T-helper 17 cell (primary cell): ENCODE measurements around the gene LILRB5. TPM values are rescaled to one million over a fixed set of nuclear protein-coding genes. Genes with fewer than 3 reads are reported as not detected.
"Not testable (repeated sequence)": the region's sequence is repeated elsewhere in the genome, so short reads cannot be mapped to it uniquely, and the experiment has no call there.

ENCODE experiments used
- ATAC-seq: fragments of 150-1000 bp; cut with Tn5 transposase; 2 replicates; pipeline ENCODE4 v1.10.0; 2021; ENCODE audit warnings: mild to moderate bottlenecking, moderate library complexity
- DNase-seq, 3 donors: peaks; one replicate each; pipeline versions ENCODE4 v3.0.0 to v3.0.0-alpha.2; 2020 to 2021
- H3K9me3 ChIP-seq: one replicate; pipeline ENCODE4 v1.7.0; 2013; ENCODE audit warnings: low read length, mild to moderate bottlenecking; ENCODE audit not compliant: control insufficient read depth, poor library complexity, severe bottlenecking
- H3K27ac Mint-ChIP-seq: one replicate; pipeline ENCODE4 v1.8.0; 2022; ENCODE audit warnings: mild to moderate bottlenecking, moderate library complexity, mixed read lengths
- H3K27me3 Mint-ChIP-seq: one replicate; pipeline ENCODE4 v1.8.0; 2022; ENCODE audit warnings: mixed read lengths
- H3K36me3 Mint-ChIP-seq: one replicate; pipeline ENCODE4 v1.8.0; 2022; ENCODE audit warnings: low read depth, mixed read lengths
- H3K4me1 Mint-ChIP-seq: one replicate; pipeline ENCODE4 v1.8.0; 2022; ENCODE audit warnings: mild to moderate bottlenecking, mixed read lengths
- H3K4me3 Mint-ChIP-seq: one replicate; pipeline ENCODE4 v1.8.0; 2022; ENCODE audit warnings: mild to moderate bottlenecking, moderate library complexity, mixed read lengths
- total RNA-seq, 4 donors: library from RNA in 2 of 4; stranded (reverse) in 2 of 4; gene quantifications; one replicate each; pipeline ENCODE4 v1.2.3 and lab custom pipeline; 2022 to 2026

Gene LILRB5
- total RNA-seq (under 1 TPM in 1 of 2 donors, not detected in 1; 0.20 TPM), total RNA-seq (lab: John Stamatoyannopoulos, UW) (0 reads per million in 2 donors)

DNA sequence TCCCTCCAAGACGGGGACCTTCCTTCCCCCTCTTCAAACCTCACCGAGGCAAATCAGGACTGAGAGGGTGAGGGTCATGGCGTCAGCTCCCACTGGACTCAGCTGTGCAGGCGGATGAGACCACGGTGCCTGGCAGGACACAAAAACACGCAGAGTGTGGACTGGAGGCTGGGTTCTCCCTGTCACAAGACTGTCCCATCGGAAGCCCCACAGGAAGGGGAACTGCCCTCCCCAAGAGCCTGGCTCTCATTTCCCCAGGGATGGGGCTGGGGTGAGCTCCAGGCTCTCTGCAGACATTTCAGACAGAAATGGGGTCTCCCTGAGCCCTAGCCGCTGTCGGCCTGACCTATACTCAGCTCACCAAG is at the start of gene LILRB5:
Gene LILRB5 (minus strand): TSS at position 158 of the 365 bp plus-strand sequence. CDS start 80 bp downstream, at position 78.
- Mint-ChIP-seq H3K36me3 (peaks cover 3% of the 10 kb centered on the region), H3K27me3 (peaks cover 23% of the 10 kb centered on the region), H3K27ac (no peak within 1 kb of the TSS), H3K4me3 (no peak within 1 kb of the TSS), H3K4me1 (no peaks in the 10 kb centered on the region)
- no peak for DNase-seq
- ATAC-seq = no peak
- H3K9me3 ChIP-seq = no peaks in the 10 kb centered on the region

DNA sequence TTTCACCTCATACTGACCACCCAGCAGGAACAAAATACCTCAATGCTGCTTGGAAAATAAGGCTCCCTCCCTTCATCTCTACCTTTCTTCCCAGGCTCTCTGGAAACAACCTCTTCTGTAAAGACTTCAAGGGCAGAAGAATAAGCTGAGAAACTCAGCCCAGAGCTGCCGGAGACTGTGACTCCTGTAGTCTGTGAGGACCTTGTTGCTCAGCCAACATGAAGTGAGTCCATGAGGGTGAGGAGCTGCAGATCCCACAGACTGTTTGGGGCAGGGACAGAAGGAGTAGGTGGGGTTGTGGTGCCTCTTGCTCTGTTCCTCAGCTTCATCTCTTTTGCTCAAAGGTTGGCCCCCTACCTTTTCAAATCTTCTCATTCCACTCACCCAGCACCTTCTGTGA is 48.1 kb upstream of the LILRB5 start:
- Mint-ChIP-seq H3K4me1 (peaks cover 12% of the 10 kb centered on the region), H3K36me3 (no peaks in the 10 kb centered on the region), H3K4me3 (no peak overlapping the region), H3K27me3 (peaks cover 17% of the 10 kb centered on the region), H3K27ac (no peak overlapping the region)
- no peaks in the 10 kb centered on the region for H3K9me3 ChIP-seq
- ATAC-seq (no peak), DNase-seq (no peak)

DNA sequence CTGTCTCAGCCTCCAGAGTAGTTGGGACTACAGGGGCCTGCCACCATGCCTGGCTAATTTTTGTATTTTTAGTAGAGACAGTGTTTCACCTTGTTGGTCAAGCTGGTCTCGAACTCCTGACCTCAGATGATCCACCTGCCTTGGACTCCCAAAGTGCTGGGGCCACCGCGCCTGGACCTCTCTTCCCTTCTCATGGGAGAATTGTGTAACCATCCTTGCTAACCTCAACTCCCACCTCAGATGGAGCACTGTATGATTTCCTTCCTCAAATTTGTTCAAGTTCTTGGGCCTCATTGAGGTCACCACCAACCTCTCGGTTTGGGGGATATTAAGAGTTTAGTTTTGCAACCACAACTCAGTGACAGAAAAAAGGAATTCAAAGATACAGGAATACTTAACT is 45.2 kb upstream of the LILRB5 start:
- Mint-ChIP-seq H3K27ac (no peak overlapping the region), H3K4me3 (no peak overlapping the region), H3K4me1 (peaks cover 10% of the 10 kb centered on the region), H3K27me3 (peaks cover 19% of the 10 kb centered on the region), H3K36me3 (no peaks in the 10 kb centered on the region)
- no peak for DNase-seq
- H3K9me3 ChIP-seq = no peaks in the 10 kb centered on the region
- no peak for ATAC-seq

DNA sequence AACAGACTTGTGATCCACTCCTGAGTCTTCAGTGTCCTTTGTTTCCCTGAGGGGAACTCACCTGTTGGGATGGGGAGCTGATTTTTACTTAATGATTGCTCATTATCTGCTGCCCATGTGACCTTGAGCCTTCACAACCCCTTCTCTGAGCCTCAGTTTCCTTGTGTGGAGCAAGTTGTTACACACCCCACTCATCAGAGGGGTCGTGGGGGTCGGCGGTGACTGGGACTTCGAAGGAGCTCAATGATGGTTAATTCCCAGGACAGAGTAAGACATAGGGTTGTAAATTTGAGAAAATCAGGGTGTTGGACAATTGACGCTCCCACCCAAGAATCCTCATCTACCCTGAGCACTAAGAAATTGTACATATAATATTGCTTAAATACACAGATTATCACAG is 42.4 kb upstream of the LILRB5 start:
- H3K36me3 Mint-ChIP-seq = no peaks in the 10 kb centered on the region
- peaks cover 5% of the 10 kb centered on the region for H3K4me1 Mint-ChIP-seq
- no peaks in the 10 kb centered on the region for H3K9me3 ChIP-seq
- H3K4me3 Mint-ChIP-seq = no peak overlapping the region
- ATAC-seq (no peak), DNase-seq (no peak)
- no peak overlapping the region for H3K27ac Mint-ChIP-seq
- peaks cover 21% of the 10 kb centered on the region for H3K27me3 Mint-ChIP-seq

DNA sequence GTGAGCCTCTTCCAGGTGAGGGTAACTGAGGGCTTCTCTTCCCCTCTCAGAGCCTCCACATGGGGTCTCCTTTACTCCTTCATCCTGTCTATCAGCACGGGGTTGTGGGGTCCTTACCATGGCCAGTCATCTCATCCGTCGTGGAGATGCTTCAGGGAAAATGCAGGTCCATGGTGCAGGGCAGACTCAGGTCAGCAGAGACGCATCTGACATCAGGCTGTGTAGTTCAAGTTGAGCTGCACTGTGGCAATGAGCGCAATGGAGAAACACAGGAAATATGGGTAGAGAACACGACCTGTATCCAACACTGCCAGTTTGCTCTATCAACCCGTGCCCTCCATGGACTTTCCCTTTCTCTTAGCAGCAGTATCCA is 42.0 kb upstream of the LILRB5 start:
- Mint-ChIP-seq H3K36me3 (no peaks in the 10 kb centered on the region), H3K27me3 (peaks cover 26% of the 10 kb centered on the region), H3K4me3 (no peak overlapping the region), H3K4me1 (peaks cover 2% of the 10 kb centered on the region), H3K27ac (no peak overlapping the region)
- ATAC-seq (no peak), DNase-seq (no peak)
- no peaks in the 10 kb centered on the region for H3K9me3 ChIP-seq

DNA sequence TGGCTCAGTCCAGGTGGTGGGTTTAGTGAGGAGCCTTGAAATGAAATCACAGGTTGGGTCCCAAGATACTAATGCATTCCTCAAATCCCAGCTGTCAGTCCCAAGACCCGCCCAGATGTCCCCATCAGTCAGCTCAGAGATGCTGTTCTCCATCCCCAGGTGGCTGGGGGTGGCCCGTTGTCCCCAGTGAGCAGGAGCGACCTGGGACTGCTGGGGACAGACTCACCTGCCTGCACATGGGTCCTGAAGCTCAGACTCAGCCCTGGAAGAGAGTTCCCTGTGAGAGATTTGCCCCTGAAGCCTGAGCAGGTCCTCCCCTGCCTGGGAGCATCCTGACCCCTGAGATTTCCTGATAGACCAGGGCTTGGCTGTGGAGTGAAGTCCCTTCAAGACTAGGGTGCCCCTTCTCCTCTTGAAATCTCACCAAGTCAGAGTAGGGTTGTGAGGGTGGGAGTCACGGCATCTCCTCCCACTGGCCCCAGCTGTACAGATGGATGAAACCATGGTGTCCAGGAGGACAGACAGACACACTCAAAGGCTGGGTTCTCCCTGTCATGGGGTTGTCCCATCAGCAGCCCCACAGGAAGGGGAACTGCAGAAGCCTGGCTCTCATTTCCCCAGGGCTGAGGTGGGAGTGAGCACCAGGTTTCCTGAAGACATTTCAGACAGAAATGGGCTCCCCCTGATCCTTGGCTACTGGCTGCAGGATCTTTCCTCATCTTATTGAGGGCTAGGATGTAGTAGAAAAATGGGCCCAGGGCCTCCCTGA is 41.5 kb upstream of the LILRB5 start:
- Mint-ChIP-seq H3K36me3 (peaks cover under 1% of the 10 kb centered on the region), H3K4me3 (no peak overlapping the region), H3K4me1 (no peaks in the 10 kb centered on the region), H3K27ac (no peak overlapping the region), H3K27me3 (peaks cover 30% of the 10 kb centered on the region)
- DNase-seq (no peak), ATAC-seq (no peak)
- H3K9me3 ChIP-seq = no peaks in the 10 kb centered on the region

DNA sequence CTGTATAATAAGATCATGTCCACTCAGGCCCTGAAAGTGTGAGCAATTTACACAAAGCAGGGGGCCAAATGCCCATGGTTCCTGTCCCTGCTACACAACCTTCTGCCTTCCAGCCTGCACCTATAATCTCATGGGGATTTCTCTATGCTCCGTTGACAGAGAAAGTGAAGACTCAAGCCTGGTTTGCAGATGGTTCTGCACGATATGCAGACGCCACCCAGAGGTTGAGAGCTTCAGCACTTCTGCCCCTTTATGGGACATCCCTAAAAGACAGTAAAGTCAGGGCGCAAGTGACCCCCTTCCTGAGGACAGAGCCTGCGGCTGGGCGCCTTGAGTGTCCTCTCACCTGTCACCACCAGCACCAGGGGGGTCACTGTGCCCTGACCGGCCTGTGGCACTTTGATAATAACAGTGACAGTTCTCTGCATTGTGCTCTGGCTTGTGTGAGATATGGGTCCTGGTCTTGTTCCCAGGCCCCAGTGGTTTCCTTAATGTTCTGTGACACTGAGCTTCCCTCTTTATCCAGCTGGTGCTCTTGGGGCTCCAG is 40.8 kb upstream of the LILRB5 start:
- H3K36me3 Mint-ChIP-seq = peaks cover 5% of the 10 kb centered on the region
- peaks cover 37% of the 10 kb centered on the region for H3K27me3 Mint-ChIP-seq
- no peak overlapping the region for H3K27ac Mint-ChIP-seq
- no peaks in the 10 kb centered on the region for H3K4me1 Mint-ChIP-seq
- no peak overlapping the region for H3K4me3 Mint-ChIP-seq
- DNase-seq = no peak
- H3K9me3 ChIP-seq = no peaks in the 10 kb centered on the region
- no peak for ATAC-seq

DNA sequence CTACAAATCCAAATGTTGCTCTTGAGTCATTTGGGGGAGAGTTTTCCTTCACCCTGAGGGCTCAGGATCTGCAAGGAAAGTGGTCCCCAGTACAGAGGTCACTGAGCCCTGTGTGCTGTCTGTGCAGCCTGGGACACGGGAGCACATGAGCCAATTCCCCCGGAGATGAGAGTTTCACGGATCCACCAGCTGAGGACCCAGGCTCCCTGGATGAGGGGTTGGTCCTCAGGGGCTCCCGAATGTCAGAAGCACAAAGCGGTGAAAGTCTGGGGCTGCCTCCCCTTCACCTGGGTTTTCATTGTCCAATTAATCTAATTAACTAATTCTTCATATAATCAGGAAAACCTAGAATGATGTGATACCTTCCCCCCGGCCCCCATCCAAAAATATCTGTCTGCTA is 37.5 kb upstream of the LILRB5 start:
- Mint-ChIP-seq H3K4me3 (no peak overlapping the region), H3K27ac (no peak overlapping the region), H3K36me3 (peaks cover 5% of the 10 kb centered on the region), H3K27me3 (peaks cover 34% of the 10 kb centered on the region), H3K4me1 (no peaks in the 10 kb centered on the region)
- DNase-seq = no peak
- ATAC-seq = no peak
- no peaks in the 10 kb centered on the region for H3K9me3 ChIP-seq

DNA sequence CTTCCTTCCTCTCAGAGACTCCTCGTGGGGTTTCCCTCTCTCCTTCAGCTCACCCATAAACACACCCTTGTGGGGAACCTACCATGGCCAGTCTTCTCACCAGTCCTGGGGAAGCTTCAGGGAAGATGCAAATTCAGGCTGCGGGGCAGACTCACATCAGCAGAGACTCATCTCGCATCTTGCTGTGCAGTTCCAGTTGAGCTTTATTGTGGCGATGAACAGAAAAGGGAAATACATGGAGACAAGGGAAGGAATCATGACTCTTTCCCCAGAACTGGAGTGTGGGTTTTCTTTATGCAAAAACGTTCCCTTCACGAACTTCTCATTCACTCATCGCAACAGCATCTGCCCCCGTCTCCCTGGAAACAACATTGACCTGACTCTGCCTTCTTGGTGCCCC is 32.1 kb upstream of the LILRB5 start:
- H3K9me3 ChIP-seq, DNase-seq, H3K4me1 Mint-ChIP-seq, ATAC-seq, H3K27ac Mint-ChIP-seq, H3K4me3 Mint-ChIP-seq, H3K36me3 Mint-ChIP-seq: not testable (repeated sequence)
- peaks cover 53% of the 10 kb centered on the region for H3K27me3 Mint-ChIP-seq

DNA sequence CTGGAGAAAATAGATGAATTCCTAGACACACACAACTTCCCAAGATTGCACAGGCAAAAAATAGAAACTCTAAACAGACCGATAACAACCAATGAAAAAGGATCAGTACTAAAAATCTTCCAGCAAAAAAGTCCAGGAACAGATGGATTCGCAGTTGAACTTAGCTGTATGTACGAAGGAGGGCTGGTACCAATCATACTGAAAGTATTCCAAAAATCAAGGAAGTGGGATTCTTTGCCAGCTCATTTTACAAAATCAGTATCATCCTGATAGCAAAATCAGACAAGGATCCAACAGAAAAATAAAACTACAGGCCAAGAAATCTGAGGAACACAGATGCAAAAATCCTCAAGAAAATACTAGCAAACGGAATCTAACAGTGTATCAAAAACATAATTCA is 30.4 kb upstream of the LILRB5 start:
- no peaks in the 10 kb centered on the region for H3K9me3 ChIP-seq
- DNase-seq (no peak), ATAC-seq (no peak)
- Mint-ChIP-seq H3K27ac (no peak overlapping the region), H3K36me3 (peaks cover 6% of the 10 kb centered on the region), H3K27me3 (peaks cover 57% of the 10 kb centered on the region), H3K4me3 (no peak overlapping the region), H3K4me1 (peaks cover 7% of the 10 kb centered on the region)

DNA sequence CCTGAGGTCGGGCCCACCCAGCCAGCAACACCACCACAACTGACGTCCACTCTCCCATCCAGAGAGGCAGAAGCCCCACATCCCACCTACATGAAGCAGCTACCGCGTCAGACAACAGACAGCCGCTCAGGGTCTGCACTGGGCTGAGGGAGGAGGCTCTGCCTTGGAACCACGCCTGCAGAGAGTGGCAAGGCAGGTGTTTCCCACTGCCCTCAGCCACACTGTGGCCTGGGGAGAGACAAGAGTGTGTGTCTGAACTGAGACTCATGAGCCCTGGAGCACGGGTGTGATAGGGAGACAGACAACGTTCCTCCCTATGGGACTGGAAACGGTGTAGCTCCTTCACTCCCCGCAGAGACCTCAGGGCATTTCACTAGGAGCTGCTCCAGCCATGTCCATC is 29.2 kb upstream of the LILRB5 start:
- H3K27ac Mint-ChIP-seq, H3K9me3 ChIP-seq, DNase-seq, H3K36me3 Mint-ChIP-seq, H3K4me3 Mint-ChIP-seq, ATAC-seq: not testable (repeated sequence)
- H3K4me1 Mint-ChIP-seq = peaks cover 11% of the 10 kb centered on the region
- peaks cover 67% of the 10 kb centered on the region for H3K27me3 Mint-ChIP-seq

DNA sequence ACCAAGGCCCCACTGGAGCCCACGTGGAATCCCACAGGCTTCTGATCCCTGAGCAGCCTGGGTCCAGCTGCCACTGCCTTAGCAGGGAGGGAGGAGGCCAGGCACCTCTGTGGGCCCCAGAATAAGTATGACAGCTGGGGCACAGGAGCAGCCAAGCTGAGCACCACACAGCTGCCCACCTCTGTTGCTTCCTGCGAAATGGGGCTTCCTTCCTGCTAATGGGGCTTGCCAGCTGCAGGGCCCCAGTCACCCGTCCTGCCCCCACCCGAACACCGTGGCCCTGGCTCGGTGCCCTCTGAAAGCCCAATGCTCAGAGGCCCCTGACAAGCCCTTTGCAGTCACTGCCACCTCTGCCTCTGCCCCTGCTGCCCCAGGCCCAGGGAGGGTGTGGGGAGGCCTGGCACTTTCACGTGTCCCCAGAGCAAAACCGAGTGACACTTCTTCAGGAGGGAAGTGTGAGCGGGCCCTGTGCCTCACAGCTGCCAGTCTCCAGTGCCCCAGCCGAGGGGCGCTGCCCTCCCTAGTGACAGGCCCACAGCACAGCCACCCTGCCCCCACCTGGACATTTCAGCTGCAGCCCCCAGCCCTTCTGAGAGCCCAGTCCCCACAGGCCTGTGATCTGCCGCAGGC is 28.5 kb upstream of the LILRB5 start:
- Mint-ChIP-seq H3K4me1 (peaks cover 13% of the 10 kb centered on the region), H3K27me3 (peaks cover 72% of the 10 kb centered on the region)
- not testable (repeated sequence) for H3K4me3 Mint-ChIP-seq, H3K36me3 Mint-ChIP-seq, H3K9me3 ChIP-seq, H3K27ac Mint-ChIP-seq, DNase-seq
- ATAC-seq = peak; percentile 67

DNA sequence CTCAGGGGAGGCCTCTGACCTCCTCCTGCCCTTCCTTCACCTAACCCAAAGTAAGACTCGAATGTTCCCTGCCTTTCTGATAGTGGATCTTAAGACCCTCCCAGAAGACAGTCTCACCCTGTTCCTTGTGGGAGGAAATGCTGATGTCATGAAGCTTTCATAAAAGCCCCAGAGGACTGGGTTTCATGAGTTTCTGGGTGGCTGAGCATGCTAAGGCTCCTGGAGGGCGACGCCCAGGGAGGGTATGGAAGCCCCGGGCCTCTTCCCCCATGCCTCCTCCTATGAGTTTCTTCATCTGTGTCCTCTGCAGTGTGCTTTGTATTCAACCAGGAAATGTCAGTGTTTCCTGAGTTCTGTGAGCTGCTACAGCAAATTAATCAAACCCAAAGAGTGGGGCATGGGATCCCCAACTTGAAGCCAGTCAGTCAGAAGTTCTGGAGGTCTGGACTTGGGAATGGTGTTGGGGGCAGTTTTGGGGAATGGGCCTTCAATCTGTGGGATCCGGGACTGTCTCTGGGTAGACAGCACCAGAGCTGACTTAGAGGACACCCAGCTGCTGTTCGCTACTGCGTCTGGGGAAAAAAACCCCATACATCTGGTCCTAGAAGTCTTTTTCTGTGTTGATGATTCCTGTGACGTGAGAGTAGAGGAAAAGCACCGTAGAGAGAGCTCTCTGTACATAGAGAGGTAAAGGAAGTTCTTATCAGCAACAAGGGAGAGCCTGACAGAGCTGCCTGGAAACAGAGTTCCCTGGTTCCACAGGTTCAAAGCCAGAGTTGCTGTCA is 25.8 kb upstream of the LILRB5 start:
- DNase-seq (no peak), ATAC-seq (no peak)
- Mint-ChIP-seq H3K27ac (no peak overlapping the region), H3K4me3 (no peak overlapping the region), H3K27me3 (peaks cover 77% of the 10 kb centered on the region), H3K4me1 (peaks cover 11% of the 10 kb centered on the region), H3K36me3 (peaks cover 6% of the 10 kb centered on the region)
- no peaks in the 10 kb centered on the region for H3K9me3 ChIP-seq
